GM23338 (cell line): ENCODE measurements around the gene FER. TPM values are rescaled to one million over a fixed set of nuclear protein-coding genes. Genes with fewer than 3 reads are reported as not detected.

Experiments
- ATAC-seq: fragments of 200-7000 bp; cut with Tn5 transposase; 3 replicates; pipeline ENCODE4 v1.9.1; 2020
- DNase-seq: peaks from one replicate; pipeline ENCODE4 v3.0.0-alpha.2; 2015; ENCODE audit warnings: low spot score
- H2AFZ ChIP-seq: fragments of 200-600 bp; sonication (generic); 2 replicates; pipeline ENCODE4 v1.8.0; 2016; ENCODE audit warnings: antibody characterized with exemption, mild to moderate bottlenecking, moderate library complexity
- H3F3A ChIP-seq: fragments of 200-600 bp; sonication (generic); replicated peaks from 2 replicates; pipeline ENCODE4 v1.8.0; 2017; ENCODE audit warnings: antibody characterized with exemption, mixed run types, low read depth
- H3K27ac ChIP-seq: fragments of 200-600 bp; sonication (generic); 2 replicates; pipeline ENCODE4 v1.6.1; 2016; ENCODE audit warnings: low read depth
- H3K27me3 ChIP-seq: fragments of 200-600 bp; sonication (generic); 2 replicates; pipeline ENCODE4 v1.8.0; 2016; ENCODE audit warnings: mild to moderate bottlenecking, mixed run types, moderate library complexity; ENCODE audit not compliant: insufficient read depth
- H3K36me3 ChIP-seq: fragments of 200-600 bp; sonication (generic); 2 replicates; pipeline ENCODE4 v1.8.0; 2016; ENCODE audit warnings: mild to moderate bottlenecking; ENCODE audit not compliant: insufficient read depth
- H3K4me1 ChIP-seq: fragments of 200-600 bp; sonication (generic); 2 replicates; pipeline ENCODE4 v1.8.0; 2016; ENCODE audit warnings: mild to moderate bottlenecking, moderate library complexity; ENCODE audit not compliant: insufficient read depth
- H3K4me2 ChIP-seq: fragments of 200-600 bp; sonication (generic); 2 replicates; pipeline ENCODE4 v1.7.1; 2017; ENCODE audit warnings: mixed run types
- H3K4me3 ChIP-seq: fragments of 200-600 bp; sonication (generic); 2 replicates; pipeline ENCODE4 v1.6.1; 2016; ENCODE audit warnings: mixed run types
- H3K79me2 ChIP-seq: fragments of 200-600 bp; sonication (generic); replicated peaks from 2 replicates; pipeline ENCODE4 v1.8.0; 2017; ENCODE audit warnings: mild to moderate bottlenecking; ENCODE audit not compliant: insufficient read depth
- H3K9me2 ChIP-seq: fragments of 200-600 bp; sonication (generic); 2 replicates; pipeline ENCODE4 v1.8.0; 2017; ENCODE audit not compliant: insufficient read depth
- H4K20me1 ChIP-seq: fragments of 200-600 bp; sonication (generic); replicated peaks from 2 replicates; pipeline ENCODE4 v1.8.0; 2017; ENCODE audit warnings: mild to moderate bottlenecking; ENCODE audit not compliant: insufficient read depth
- H3K27ac Mint-ChIP-seq: 2 replicates; pipeline ENCODE4 v1.8.0; 2020; ENCODE audit warnings: inconsistent platforms, mild to moderate bottlenecking, moderate library complexity, mixed read lengths
- H3K27me3 Mint-ChIP-seq: 3 replicates; pipeline ENCODE4 v1.8.0; 2022; ENCODE audit warnings: low read depth, mild to moderate bottlenecking, moderate library complexity, mixed read lengths, inconsistent platforms; ENCODE audit not compliant: insufficient read depth, poor library complexity
- H3K36me3 Mint-ChIP-seq: 3 replicates; pipeline ENCODE4 v1.8.0; 2021; ENCODE audit warnings: low read depth, mild to moderate bottlenecking, inconsistent platforms, moderate library complexity, mixed read lengths
- H3K4me1 Mint-ChIP-seq: 3 replicates; pipeline ENCODE4 v1.8.0; 2020; ENCODE audit warnings: mild to moderate bottlenecking, inconsistent platforms, mixed read lengths
- H3K4me3 Mint-ChIP-seq: 3 replicates; pipeline ENCODE4 v1.8.0; 2021; ENCODE audit warnings: moderate library complexity, mild to moderate bottlenecking, inconsistent platforms, mixed read lengths
- H3K9me3 Mint-ChIP-seq: 3 replicates; pipeline ENCODE4 v1.8.0; 2020; ENCODE audit warnings: moderate library complexity, mild to moderate bottlenecking, inconsistent platforms, mixed read lengths
- ETS1 ChIP-seq: IDR thresholded peaks from 2 replicates; pipeline ENCODE4 v1.6.1; 2016; ENCODE audit warnings: antibody characterized with exemption
- EZH2 ChIP-seq: fragments of 200-600 bp; sonication (generic); IDR thresholded peaks from one replicate; pipeline ENCODE4 v1.8.0; 2017; ENCODE audit warnings: antibody characterized with exemption, mild to moderate bottlenecking, low read depth; ENCODE audit not compliant: unreplicated experiment
- STAT1 ChIP-seq: IDR thresholded peaks from one replicate; pipeline ENCODE4 v1.6.1; 2016; ENCODE audit warnings: antibody characterized with exemption; ENCODE audit not compliant: unreplicated experiment
- ZNF114 ChIP-seq: fragments of 250-450 bp; sonication (Bioruptor Pico); IDR thresholded peaks from 2 replicates; pipeline ENCODE4 v1.5.0; 2020; ENCODE audit warnings: mild to moderate bottlenecking, moderate library complexity
- ZNF331 ChIP-seq: fragments of 250-450 bp; sonication (Bioruptor Pico); IDR thresholded peaks from 2 replicates; pipeline ENCODE4 v1.5.0; 2020; ENCODE audit warnings: low read depth, mild to moderate bottlenecking, moderate library complexity
- polyA plus RNA-seq: library from polyadenylated mRNA; unstranded; fragments of >200 nt; fragmentation: Nextera tagmentation; extraction: Ambion mirVana; gene quantifications from 2 replicates; pipeline ENCODE4 v1.2.1, GENCODE V29; 2016
- total RNA-seq: library from RNA; depleted of rRNA; stranded (reverse); fragments of >200 nt; shearing (Covaris generic); gene quantifications from 2 replicates; pipeline ENCODE4 v1.2.3, GENCODE V29; 2014
- TF ChIP-seq, protein P1 (sequence below): fragments of 250-450 bp; sonication (Bioruptor Pico); IDR thresholded peaks from 2 replicates; pipeline ENCODE4 v1.5.0; 2020; ENCODE audit warnings: mild to moderate bottlenecking, moderate library complexity
- TF ChIP-seq, protein P2 (sequence below), 2 experiments: fragments of 200-600 bp in 1 of 2; sonication (generic) in 1 of 2; conservative IDR thresholded peaks; 2 replicates each; pipeline versions ENCODE4 v1.5.1 to v1.6.1; 2016 to 2017; ENCODE audit warnings: antibody characterized with exemption in 2 of 2, low read depth in 2 of 2, mild to moderate bottlenecking in 2 of 2, moderate library complexity in 1 of 2

FER gene
- total and polyA plus RNA-seq, 2 experiments from 2014 or later = 17.4 to 34.8 TPM

GRCh38 chr5:109027983-109028607 lies 280.4 kb downstream of the FER start (continued):
- TF ChIP-seq, protein P1, sequence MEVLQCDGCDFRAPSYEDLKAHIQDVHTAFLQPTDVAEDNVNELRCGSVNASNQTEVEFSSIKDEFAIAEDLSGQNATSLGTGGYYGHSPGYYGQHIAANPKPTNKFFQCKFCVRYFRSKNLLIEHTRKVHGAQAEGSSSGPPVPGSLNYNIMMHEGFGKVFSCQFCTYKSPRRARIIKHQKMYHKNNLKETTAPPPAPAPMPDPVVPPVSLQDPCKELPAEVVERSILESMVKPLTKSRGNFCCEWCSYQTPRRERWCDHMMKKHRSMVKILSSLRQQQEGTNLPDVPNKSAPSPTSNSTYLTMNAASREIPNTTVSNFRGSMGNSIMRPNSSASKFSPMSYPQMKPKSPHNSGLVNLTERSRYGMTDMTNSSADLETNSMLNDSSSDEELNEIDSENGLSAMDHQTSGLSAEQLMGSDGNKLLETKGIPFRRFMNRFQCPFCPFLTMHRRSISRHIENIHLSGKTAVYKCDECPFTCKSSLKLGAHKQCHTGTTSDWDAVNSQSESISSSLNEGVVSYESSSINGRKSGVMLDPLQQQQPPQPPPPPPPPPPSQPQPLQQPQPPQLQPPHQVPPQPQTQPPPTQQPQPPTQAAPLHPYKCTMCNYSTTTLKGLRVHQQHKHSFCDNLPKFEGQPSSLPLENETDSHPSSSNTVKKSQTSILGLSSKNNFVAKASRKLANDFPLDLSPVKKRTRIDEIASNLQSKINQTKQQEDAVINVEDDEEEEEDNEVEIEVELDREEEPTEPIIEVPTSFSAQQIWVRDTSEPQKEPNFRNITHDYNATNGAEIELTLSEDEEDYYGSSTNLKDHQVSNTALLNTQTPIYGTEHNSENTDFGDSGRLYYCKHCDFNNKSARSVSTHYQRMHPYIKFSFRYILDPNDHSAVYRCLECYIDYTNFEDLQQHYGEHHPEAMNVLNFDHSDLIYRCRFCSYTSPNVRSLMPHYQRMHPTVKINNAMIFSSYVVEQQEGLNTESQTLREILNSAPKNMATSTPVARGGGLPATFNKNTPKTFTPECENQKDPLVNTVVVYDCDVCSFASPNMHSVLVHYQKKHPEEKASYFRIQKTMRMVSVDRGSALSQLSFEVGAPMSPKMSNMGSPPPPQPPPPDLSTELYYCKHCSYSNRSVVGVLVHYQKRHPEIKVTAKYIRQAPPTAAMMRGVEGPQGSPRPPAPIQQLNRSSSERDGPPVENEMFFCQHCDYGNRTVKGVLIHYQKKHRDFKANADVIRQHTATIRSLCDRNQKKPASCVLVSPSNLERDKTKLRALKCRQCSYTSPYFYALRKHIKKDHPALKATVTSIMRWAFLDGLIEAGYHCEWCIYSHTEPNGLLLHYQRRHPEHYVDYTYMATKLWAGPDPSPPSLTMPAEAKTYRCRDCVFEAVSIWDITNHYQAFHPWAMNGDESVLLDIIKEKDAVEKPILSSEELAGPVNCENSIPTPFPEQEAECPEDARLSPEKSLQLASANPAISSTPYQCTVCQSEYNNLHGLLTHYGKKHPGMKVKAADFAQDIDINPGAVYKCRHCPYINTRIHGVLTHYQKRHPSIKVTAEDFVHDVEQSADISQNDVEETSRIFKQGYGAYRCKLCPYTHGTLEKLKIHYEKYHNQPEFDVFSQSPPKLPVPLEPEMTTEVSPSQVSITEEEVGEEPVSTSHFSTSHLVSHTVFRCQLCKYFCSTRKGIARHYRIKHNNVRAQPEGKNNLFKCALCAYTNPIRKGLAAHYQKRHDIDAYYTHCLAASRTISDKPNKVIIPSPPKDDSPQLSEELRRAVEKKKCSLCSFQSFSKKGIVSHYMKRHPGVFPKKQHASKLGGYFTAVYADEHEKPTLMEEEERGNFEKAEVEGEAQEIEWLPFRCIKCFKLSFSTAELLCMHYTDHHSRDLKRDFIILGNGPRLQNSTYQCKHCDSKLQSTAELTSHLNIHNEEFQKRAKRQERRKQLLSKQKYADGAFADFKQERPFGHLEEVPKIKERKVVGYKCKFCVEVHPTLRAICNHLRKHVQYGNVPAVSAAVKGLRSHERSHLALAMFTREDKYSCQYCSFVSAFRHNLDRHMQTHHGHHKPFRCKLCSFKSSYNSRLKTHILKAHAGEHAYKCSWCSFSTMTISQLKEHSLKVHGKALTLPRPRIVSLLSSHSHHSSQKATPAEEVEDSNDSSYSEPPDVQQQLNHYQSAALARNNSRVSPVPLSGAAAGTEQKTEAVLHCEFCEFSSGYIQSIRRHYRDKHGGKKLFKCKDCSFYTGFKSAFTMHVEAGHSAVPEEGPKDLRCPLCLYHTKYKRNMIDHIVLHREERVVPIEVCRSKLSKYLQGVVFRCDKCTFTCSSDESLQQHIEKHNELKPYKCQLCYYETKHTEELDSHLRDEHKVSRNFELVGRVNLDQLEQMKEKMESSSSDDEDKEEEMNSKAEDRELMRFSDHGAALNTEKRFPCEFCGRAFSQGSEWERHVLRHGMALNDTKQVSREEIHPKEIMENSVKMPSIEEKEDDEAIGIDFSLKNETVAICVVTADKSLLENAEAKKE (CRISPR knock-in tag) = no peak
- TF ChIP-seq EZH2 (no peak), ETS1 (no peak), ZNF114 (no peak), ZNF331 (CRISPR knock-in tag) (no peak), STAT1 (no peak)

GRCh38 chr5:109028608-109029299 lies 281.1 kb downstream of the FER start:
- H3K27me3 ChIP-seq = no peaks in the 10 kb centered on the region
- H3K27me3 Mint-ChIP-seq = no peaks in the 10 kb centered on the region
- ATAC-seq (no peak), DNase-seq (no peak)
- no peak overlapping the region for H2AFZ ChIP-seq
- H3K4me1 ChIP-seq = no peaks in the 10 kb centered on the region
- H3K4me3 ChIP-seq = no peak overlapping the region
- H3K9me2 ChIP-seq = no peaks in the 10 kb centered on the region
- no peaks in the 10 kb centered on the region for H3K36me3 ChIP-seq
- 0 out of 3 replicates have a peak, but pooled peaks cover 5% of the 10 kb centered on the region for H3K4me1 Mint-ChIP-seq
- no peak overlapping the region for H3K27ac Mint-ChIP-seq
- H4K20me1 ChIP-seq = no peaks in the 10 kb centered on the region
- H3K27ac ChIP-seq = no peak overlapping the region
- H3K4me3 Mint-ChIP-seq = no peak overlapping the region
- no peaks in the 10 kb centered on the region for H3K79me2 ChIP-seq
- peaks cover 6% of the 10 kb centered on the region; the same call in 2 of the 3 replicates for H3K36me3 Mint-ChIP-seq
- H3K9me3 Mint-ChIP-seq = peaks cover 3% of the 10 kb centered on the region; the same call in 2 of the 3 replicates
- no peaks in the 10 kb centered on the region for H3F3A ChIP-seq
- no peak overlapping the region for H3K4me2 ChIP-seq
- TF ChIP-seq, protein P2, sequence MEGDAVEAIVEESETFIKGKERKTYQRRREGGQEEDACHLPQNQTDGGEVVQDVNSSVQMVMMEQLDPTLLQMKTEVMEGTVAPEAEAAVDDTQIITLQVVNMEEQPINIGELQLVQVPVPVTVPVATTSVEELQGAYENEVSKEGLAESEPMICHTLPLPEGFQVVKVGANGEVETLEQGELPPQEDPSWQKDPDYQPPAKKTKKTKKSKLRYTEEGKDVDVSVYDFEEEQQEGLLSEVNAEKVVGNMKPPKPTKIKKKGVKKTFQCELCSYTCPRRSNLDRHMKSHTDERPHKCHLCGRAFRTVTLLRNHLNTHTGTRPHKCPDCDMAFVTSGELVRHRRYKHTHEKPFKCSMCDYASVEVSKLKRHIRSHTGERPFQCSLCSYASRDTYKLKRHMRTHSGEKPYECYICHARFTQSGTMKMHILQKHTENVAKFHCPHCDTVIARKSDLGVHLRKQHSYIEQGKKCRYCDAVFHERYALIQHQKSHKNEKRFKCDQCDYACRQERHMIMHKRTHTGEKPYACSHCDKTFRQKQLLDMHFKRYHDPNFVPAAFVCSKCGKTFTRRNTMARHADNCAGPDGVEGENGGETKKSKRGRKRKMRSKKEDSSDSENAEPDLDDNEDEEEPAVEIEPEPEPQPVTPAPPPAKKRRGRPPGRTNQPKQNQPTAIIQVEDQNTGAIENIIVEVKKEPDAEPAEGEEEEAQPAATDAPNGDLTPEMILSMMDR (conservative IDR thresholded peaks at IDR 0.05; ENCODE audit: low read depth in 2 of 2) = no peak
